Measurements from ENCODE around the gene PCDH10. TPM values are rescaled to one million over a fixed set of nuclear protein-coding genes. Genes with fewer than 3 reads are reported as not detected.

PCDH10 gene
- total and polyA plus RNA-seq, 9 of the 15 experiments (the other 6 are each of a cell fraction or from before 2014, with no cell fraction given), result 0.04 to 1.4 (median 0.29) TPM

DNA sequence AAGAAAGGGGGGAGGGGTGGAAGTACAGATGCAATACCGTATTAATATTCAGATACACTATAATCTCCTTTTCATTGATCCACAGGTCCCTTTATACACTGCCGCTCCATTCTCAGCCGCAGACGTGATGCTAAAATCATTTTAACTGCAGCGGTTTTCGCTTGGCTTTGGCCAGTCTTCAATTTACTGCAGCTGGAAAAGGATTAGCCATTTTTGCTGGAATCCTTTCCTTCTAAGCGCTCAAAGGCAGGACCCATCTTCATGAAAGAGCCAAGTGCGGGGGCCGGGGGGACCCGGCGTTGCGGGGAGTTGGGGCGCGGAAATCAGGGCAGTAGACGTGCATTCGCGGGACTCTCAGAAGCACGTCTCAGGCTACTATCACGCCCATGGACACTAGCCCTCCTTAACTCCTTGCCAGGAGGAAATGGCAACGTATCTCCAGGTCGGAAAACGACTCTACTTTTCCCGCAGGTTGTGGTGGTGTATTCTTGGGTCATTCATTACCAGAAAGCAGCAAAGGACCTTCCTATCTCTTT, 1.7 kb upstream of the PCDH10 start:
- intact Hi-C loops (cut with micrococcal nuclease) (loop anchor here (5.0 kb wide), 1 partner anchor 450 kb away; no protein-coding TSS in a partner anchor), in situ Hi-C loops (cut with MboI) (no loop called here)
- FAIRE-seq (no peak), DNase-seq (ENCODE audit: extremely low read depth in 1 of 4, low spot score in 3 of 4) (no peak), ATAC-seq (no peak)
- no TSS peak for BruUV-seq (replicated peaks)
- H3K9me3 ChIP-seq (replicated peaks; ENCODE audit: control insufficient read depth, insufficient read depth, low read depth, low read length), result no peaks in the 10 kb centered on the region
- POLR2A ChIA-PET, result no interaction called here
- H3K4me2 ChIP-seq (ENCODE audit: insufficient read depth, low read length), result no peak overlapping the region
- H3K27me3 ChIP-seq (ENCODE audit: control insufficient read depth in 2 of 2, insufficient read depth in 2 of 2, low read length in 2 of 2), result no peaks in the 10 kb centered on the region
- 15% methylated on average over 23 of the region's 23 CpGs for WGBS (ENCODE audit: insufficient coverage, low coverage, missing lambda C conversion rate)
- H3K27ac ChIP-seq (ENCODE audit: extremely low read depth, low read depth, low read length), result no peak overlapping the region
- TF ChIP-seq, protein P1, sequence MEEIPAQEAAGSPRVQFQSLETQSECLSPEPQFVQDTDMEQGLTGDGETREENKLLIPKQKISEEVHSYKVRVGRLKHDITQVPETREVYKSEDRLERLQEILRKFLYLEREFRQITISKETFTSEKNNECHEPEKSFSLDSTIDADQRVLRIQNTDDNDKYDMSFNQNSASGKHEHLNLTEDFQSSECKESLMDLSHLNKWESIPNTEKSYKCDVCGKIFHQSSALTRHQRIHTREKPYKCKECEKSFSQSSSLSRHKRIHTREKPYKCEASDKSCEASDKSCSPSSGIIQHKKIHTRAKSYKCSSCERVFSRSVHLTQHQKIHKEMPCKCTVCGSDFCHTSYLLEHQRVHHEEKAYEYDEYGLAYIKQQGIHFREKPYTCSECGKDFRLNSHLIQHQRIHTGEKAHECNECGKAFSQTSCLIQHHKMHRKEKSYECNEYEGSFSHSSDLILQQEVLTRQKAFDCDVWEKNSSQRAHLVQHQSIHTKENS (CRISPR knock-in tag; IDR thresholded peaks at IDR 0.05), result no peak
- no peak for TF ChIP-seq KDM4B (IDR thresholded peaks at IDR 0.05; ENCODE audit: borderline replicate concordance in 2 of 2, low read depth in 1 of 2)
- TF ChIP-seq PKNOX1 (IDR thresholded peaks at IDR 0.05), result no peak
- no peak for TF ChIP-seq PHF21A (IDR thresholded peaks at IDR 0.05; ENCODE audit: borderline replicate concordance, low read depth)
- no peak for TF ChIP-seq RFX5 (IDR thresholded peaks at IDR 0.05; ENCODE audit: low read depth, low read length)
- no peak for TF ChIP-seq DPF2 (IDR thresholded peaks at IDR 0.05)
- no peak for TF ChIP-seq ZNF324 (CRISPR knock-in tag; IDR thresholded peaks at IDR 0.05)
- H3K4me3 ChIP-seq, result no peak overlapping the region
- peaks cover 0 to 29% of the 10 kb centered on the region in 2 experiments; a peak in 2 of 5 replicates for H3K4me1 ChIP-seq (replicated peaks in 1 of 2; ENCODE audit: control insufficient read depth in 2 of 2, insufficient read depth in 2 of 2, low read length in 2 of 2)
- no peak overlapping the region for H2AFZ ChIP-seq (ENCODE audit: low read depth, low read length)
- no peaks in the 10 kb centered on the region for H3K9me1 ChIP-seq (ENCODE audit: control insufficient read depth, insufficient read depth, low read length)
- CTCF ChIA-PET (ENCODE audit: low intra/inter-chr PET ratio), result no interaction called here
- H3K9ac ChIP-seq (ENCODE audit: insufficient read depth in 1 of 2, low read depth in 2 of 2, low read length in 2 of 2), result no peak overlapping the region
- H3K36me3 ChIP-seq (ENCODE audit: control insufficient read depth, insufficient read depth, low read length), result no peaks in the 10 kb centered on the region
- H4K20me1 ChIP-seq (replicated peaks; ENCODE audit: control insufficient read depth, insufficient read depth, low read length), result no peaks in the 10 kb centered on the region
- H3K79me2 ChIP-seq (ENCODE audit: control insufficient read depth, insufficient read depth, low read length), result no peaks in the 10 kb centered on the region

All from K562 (cell line).